Neuronal stem cell (in vitro differentiated cells): ENCODE results near the gene AS3MT. TPM values are rescaled to one million over a fixed set of nuclear protein-coding genes. Genes with fewer than 3 reads are reported as not detected.
A peak's percentile ranks its signal among the peaks of the same experiment; 100 is the strongest.
"Not testable (repeated sequence)": the region's sequence is repeated elsewhere in the genome, so short reads cannot be mapped to it uniquely, and the experiment has no call there.

ENCODE experiments used
- DNase-seq: peaks from one replicate; pipeline ENCODE4 v3.0.0-alpha.2; 2013; ENCODE audit warnings: low spot score
- H2AFZ ChIP-seq: one replicate; pipeline ENCODE4 v1.6.1; 2013; ENCODE audit warnings: mild to moderate bottlenecking, low read length, inconsistent platforms
- H2AK5ac ChIP-seq: 2 replicates; pipeline ENCODE4 v1.6.1; 2013; ENCODE audit warnings: low read depth, mild to moderate bottlenecking, inconsistent platforms, low read length, moderate library complexity, mixed read lengths
- H2BK120ac ChIP-seq: 2 replicates; pipeline ENCODE4 v1.6.1; 2013; ENCODE audit warnings: low read depth, mild to moderate bottlenecking, inconsistent platforms, low read length, moderate library complexity, mixed read lengths
- H2BK12ac ChIP-seq: one replicate; pipeline ENCODE4 v1.6.1; 2013; ENCODE audit warnings: low read length, inconsistent platforms
- H2BK15ac ChIP-seq: 2 replicates; pipeline ENCODE4 v1.6.1; 2013; ENCODE audit warnings: mild to moderate bottlenecking, low read length, inconsistent platforms, mixed read lengths
- H2BK5ac ChIP-seq: one replicate; pipeline ENCODE4 v1.6.1; 2013; ENCODE audit warnings: inconsistent platforms, mild to moderate bottlenecking, low read length, moderate library complexity
- H3K14ac ChIP-seq: one replicate; pipeline ENCODE4 v1.6.1; 2013; ENCODE audit warnings: low read length, inconsistent platforms
- H3K18ac ChIP-seq: 2 replicates; pipeline ENCODE4 v1.6.1; 2013; ENCODE audit warnings: low read length, inconsistent platforms
- H3K23ac ChIP-seq: 2 replicates; pipeline ENCODE4 v1.6.1; 2013; ENCODE audit warnings: low read depth, mild to moderate bottlenecking, mixed read lengths, low read length, inconsistent platforms; ENCODE audit not compliant: poor library complexity
- H3K27ac ChIP-seq: replicated peaks from 3 replicates; pipeline ENCODE4 v1.5.1; 2013; ENCODE audit warnings: low read length, inconsistent platforms
- H3K27me3 ChIP-seq, 3 experiments: 2 replicates each; pipeline ENCODE4 v1.6.1; 2013; ENCODE audit warnings: low read length in 3 of 3, mild to moderate bottlenecking in 2 of 3, inconsistent platforms in 1 of 3, low read depth in 1 of 3, mixed read lengths in 1 of 3, moderate library complexity in 1 of 3; ENCODE audit not compliant: control insufficient read depth in 3 of 3, insufficient read depth in 3 of 3
- H3K36me3 ChIP-seq, 2 donors: replicated peaks in 1 of 2; 2 replicates each; pipeline ENCODE4 v1.6.1; 2013; ENCODE audit warnings: low read length in 2 of 2; ENCODE audit not compliant: control insufficient read depth in 2 of 2, insufficient read depth in 2 of 2
- H3K4ac ChIP-seq: 2 replicates; pipeline ENCODE4 v1.6.1; 2013; ENCODE audit warnings: inconsistent platforms, mild to moderate bottlenecking, low read length, moderate library complexity
- H3K4me1 ChIP-seq, 2 donors: 1 replicate in 1 of 2; 2 replicates in 1 of 2; pipeline ENCODE4 v1.6.1; 2013; ENCODE audit warnings: low read length in 2 of 2, low read depth in 1 of 2; ENCODE audit not compliant: control insufficient read depth in 2 of 2, insufficient read depth in 1 of 2
- H3K4me2 ChIP-seq: one replicate; pipeline ENCODE4 v1.6.1; 2013; ENCODE audit warnings: mild to moderate bottlenecking, low read length, inconsistent platforms; ENCODE audit not compliant: insufficient read depth, poor library complexity, severe bottlenecking
- H3K4me3 ChIP-seq, 2 donors: 2 replicates each; pipeline ENCODE4 v1.5.1; 2013; ENCODE audit warnings: low read length in 2 of 2, mild to moderate bottlenecking in 2 of 2, inconsistent platforms in 1 of 2, moderate library complexity in 1 of 2
- H3K79me1 ChIP-seq: one replicate; pipeline ENCODE4 v1.6.1; 2013; ENCODE audit warnings: low read depth, mild to moderate bottlenecking, inconsistent platforms, low read length, moderate library complexity
- H3K9ac ChIP-seq: one replicate; pipeline ENCODE4 v1.6.1; 2013; ENCODE audit warnings: mild to moderate bottlenecking, low read depth, low read length, inconsistent platforms; ENCODE audit not compliant: poor library complexity
- H3K9me3 ChIP-seq, 2 donors: replicated peaks in 1 of 2; 2 replicates each; pipeline versions ENCODE3 to v1.6.1; 2013; ENCODE audit warnings: low read length in 2 of 2, mild to moderate bottlenecking in 2 of 2, inconsistent platforms in 1 of 2, low read depth in 1 of 2, mixed read lengths in 1 of 2, moderate library complexity in 1 of 2; ENCODE audit not compliant: control insufficient read depth in 2 of 2, insufficient read depth in 1 of 2
- H4K8ac ChIP-seq: one replicate; pipeline ENCODE4 v1.6.1; 2013; ENCODE audit warnings: low read depth, mild to moderate bottlenecking, inconsistent platforms, low read length, moderate library complexity
- H4K91ac ChIP-seq: one replicate; pipeline ENCODE4 v1.6.1; 2013; ENCODE audit warnings: low read length, low read depth, mild to moderate bottlenecking, inconsistent platforms; ENCODE audit not compliant: poor library complexity
- WGBS, 2 donors: extraction: QIAGEN DNeasy Blood & Tissue Kit; methylation state at CpG; one replicate each; pipeline ENCODE4 v1.1.7; 2013; ENCODE audit warnings: missing lambda C conversion rate in 2 of 2, mixed read lengths in 1 of 2; ENCODE audit not compliant: insufficient read length in 2 of 2, insufficient replicate concordance in 1 of 2; ENCODE audit errors: extremely low coverage in 2 of 2; 5-methylcytosine and 5-hydroxymethylcytosine counted together
- polyA plus RNA-seq, 2 experiments: library from polyadenylated mRNA; stranded (reverse); fragments of 200-250 nt; gene quantifications; one replicate each; pipeline ENCODE4 v1.2.3, GENCODE V29; 2013

Gene AS3MT, protein sequence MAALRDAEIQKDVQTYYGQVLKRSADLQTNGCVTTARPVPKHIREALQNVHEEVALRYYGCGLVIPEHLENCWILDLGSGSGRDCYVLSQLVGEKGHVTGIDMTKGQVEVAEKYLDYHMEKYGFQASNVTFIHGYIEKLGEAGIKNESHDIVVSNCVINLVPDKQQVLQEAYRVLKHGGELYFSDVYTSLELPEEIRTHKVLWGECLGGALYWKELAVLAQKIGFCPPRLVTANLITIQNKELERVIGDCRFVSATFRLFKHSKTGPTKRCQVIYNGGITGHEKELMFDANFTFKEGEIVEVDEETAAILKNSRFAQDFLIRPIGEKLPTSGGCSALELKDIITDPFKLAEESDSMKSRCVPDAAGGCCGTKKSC
- polyA plus RNA-seq (2013, experiment 1 of 2) = 27.0 TPM
- 27.9 TPM for polyA plus RNA-seq (2013, experiment 2 of 2)

DNA sequence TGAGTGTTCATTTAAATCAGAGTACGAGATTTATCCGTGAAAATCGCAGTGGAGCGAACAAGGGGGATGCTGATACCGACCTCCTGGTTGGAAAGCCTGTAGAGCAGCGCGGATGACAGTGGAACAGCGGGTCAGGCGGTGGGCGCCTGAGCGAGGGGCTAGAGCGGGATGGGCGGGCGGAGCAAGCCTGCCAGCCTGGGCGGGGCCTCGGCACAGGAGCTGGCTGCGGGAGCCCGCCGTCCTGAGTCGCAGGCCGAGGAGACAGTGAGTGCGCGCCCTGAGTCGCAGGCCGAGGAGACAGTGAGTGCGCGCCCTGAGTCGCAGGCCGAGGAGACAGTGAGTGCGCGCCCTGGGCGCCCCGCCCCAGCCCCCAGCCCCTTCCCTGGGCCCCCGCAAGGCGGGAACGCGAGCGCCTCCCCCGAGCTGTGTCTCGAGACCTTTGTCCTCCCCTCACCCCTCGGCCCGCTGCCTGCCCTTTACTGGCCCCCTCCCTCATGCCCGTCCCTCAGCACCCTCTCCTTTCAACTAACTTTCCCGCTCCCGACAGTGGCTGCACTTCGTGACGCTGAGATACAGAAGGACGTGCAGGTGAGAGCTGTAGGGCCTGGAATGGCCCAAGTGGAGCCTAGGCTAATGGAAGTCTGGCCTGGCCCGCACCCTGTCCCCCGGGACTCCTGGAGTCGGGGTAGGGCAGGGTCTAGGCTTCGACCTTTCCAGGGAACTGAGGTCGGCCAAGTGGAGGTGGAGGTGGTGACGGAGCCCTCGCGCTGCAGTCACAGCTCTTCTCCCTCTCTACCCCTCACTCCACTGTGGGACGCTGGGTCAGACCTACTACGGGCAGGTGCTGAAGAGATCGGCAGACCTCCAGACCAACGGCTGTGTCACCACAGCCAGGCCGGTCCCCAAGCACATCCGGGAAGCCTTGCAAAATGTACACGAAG lies at the start of gene AS3MT:
AS3MT (plus strand) TSS at position 213 of the 941 bp plus-strand sequence; CDS start at position 336, 123 bp downstream.
- Histone ChIP-seq H3K4me2 (peak within 1 kb of the TSS; percentile 96), H2BK5ac (no peak within 1 kb of the TSS), H3K9me3 (no peaks in the 10 kb centered on the region), H2AK5ac (peak within 1 kb of the TSS; percentile 13), H3K18ac (peak within 1 kb of the TSS; percentile 99), H3K4ac (no peak within 1 kb of the TSS), H3K23ac (peak within 1 kb of the TSS; percentile 21), H2BK120ac (no peak within 1 kb of the TSS), H3K4me3 (peak within 1 kb of the TSS; percentile 49 to 77), H2AFZ (peak within 1 kb of the TSS; percentile 86), H4K8ac (peak within 1 kb of the TSS; percentile 1), H3K79me1 (no peaks in the 10 kb centered on the region), H3K9ac (peak within 1 kb of the TSS; percentile 88), H4K91ac (no peak within 1 kb of the TSS), H3K14ac (no peak within 1 kb of the TSS), H2BK12ac (no peak within 1 kb of the TSS), H3K4me1 (peaks cover 4 to 6% of the 10 kb centered on the region in 2 donors), H3K27me3 (no peaks in the 10 kb centered on the region), H2BK15ac (peak within 1 kb of the TSS; percentile 13), H3K27ac (peak within 1 kb of the TSS; percentile 61), H3K36me3 (peaks cover 4 to 21% of the 10 kb centered on the region in 2 donors)
- DNase-seq = peak; percentile 63
- no CpG with 5 or more reads among the region's 63 CpGs for WGBS, 2 donors

DNA sequence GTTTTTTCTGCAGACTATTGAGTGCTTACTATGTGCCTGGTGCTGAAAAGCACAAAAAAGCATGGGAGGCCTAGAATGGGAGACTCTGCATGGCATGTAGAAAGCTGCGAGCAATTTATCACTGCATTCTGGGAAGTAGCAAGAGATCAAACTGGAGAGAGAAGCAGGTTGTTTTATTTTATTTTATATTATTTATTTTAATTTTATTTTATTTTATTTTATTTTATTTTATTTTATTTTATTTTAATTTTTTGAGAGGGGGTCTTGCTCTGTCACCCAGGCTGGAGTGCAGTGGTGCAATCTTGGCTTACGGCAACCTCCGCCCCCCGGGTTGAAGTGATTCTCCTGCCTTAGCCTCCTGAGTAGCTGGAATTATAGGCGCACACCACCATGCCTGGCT lies 49.3 kb upstream of the AS3MT start:
- H3K9me3 ChIP-seq, H3K79me1 ChIP-seq, H3K18ac ChIP-seq, H3K4ac ChIP-seq, H2AFZ ChIP-seq, H2BK15ac ChIP-seq, H3K4me3 ChIP-seq, DNase-seq, H3K36me3 ChIP-seq, H2BK5ac ChIP-seq, H3K4me1 ChIP-seq, H2AK5ac ChIP-seq, H3K23ac ChIP-seq, H4K8ac ChIP-seq, H2BK120ac ChIP-seq, H3K9ac ChIP-seq, H2BK12ac ChIP-seq, H4K91ac ChIP-seq, H3K27ac ChIP-seq, H3K14ac ChIP-seq, H3K4me2 ChIP-seq, H3K27me3 ChIP-seq: not testable (repeated sequence)
- no CpG with 5 or more reads among the region's 5 CpGs for WGBS, 2 donors

DNA sequence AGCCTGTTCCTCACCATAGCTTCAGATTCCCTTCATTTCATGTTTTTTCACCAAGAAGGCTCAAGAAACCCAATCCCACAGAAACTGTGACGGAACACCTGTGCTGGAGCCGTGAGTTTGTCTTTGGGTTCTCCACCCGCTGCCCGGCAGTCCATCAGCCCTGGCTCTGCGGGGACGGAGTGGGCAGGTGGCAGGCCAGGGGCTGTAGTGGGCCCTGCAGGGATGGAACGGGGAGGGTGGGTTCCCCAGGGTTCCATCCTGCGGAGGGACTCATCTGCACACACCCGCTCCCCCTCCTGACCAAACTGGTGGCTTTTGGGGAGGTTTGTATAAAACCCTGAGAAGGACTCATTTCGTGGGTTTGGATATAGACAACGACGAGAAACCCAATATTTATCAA lies 47.0 kb upstream of the AS3MT start:
- H3K4me3 ChIP-seq = no peak overlapping the region
- H3K36me3 ChIP-seq = no peaks in the 10 kb centered on the region
- H3K4me2 ChIP-seq = no peak overlapping the region
- H3K27me3 ChIP-seq = peaks cover 0 to 3% (median 0%) of the 10 kb centered on the region in 3 experiments
- no peaks in the 10 kb centered on the region for H3K79me1 ChIP-seq
- H2BK12ac ChIP-seq = no peak overlapping the region
- H4K91ac ChIP-seq = no peak overlapping the region
- no peak overlapping the region for H4K8ac ChIP-seq
- H2AK5ac ChIP-seq = no peak overlapping the region
- no peaks in the 10 kb centered on the region for H3K4me1 ChIP-seq
- no peak overlapping the region for H2BK15ac ChIP-seq
- no peak overlapping the region for H3K18ac ChIP-seq
- H3K27ac ChIP-seq = no peak overlapping the region
- H2BK5ac ChIP-seq = no peak overlapping the region
- no peak for DNase-seq
- no peak overlapping the region for H3K23ac ChIP-seq
- H3K9me3 ChIP-seq = peaks cover 4 to 9% of the 10 kb centered on the region in 2 donors
- no CpG with 5 or more reads among the region's 12 CpGs for WGBS, 2 donors
- H3K9ac ChIP-seq = no peak overlapping the region
- no peak overlapping the region for H2BK120ac ChIP-seq
- H3K14ac ChIP-seq = no peak overlapping the region
- no peak overlapping the region for H2AFZ ChIP-seq
- no peak overlapping the region for H3K4ac ChIP-seq

- Histone ChIP-seq H3K4me3 (no peak overlapping the region), H3K4me2 (no peak overlapping the region), H2AK5ac (no peak overlapping the region), H3K14ac (no peak overlapping the region), H4K8ac (no peak overlapping the region), H3K9me3 (peaks cover 4 to 9% of the 10 kb centered on the region in 2 donors), H3K4ac (no peak overlapping the region), H2BK5ac (no peak overlapping the region), H3K23ac (no peak overlapping the region), H3K9ac (no peak overlapping the region), H2BK120ac (no peak overlapping the region), H3K79me1 (no peaks in the 10 kb centered on the region), H3K18ac (no peak overlapping the region), H2BK12ac (no peak overlapping the region), H3K4me1 (no peaks in the 10 kb centered on the region), H2BK15ac (no peak overlapping the region), H3K27ac (no peak overlapping the region), H3K27me3 (no peaks in the 10 kb centered on the region), H2AFZ (no peak overlapping the region), H4K91ac (no peak overlapping the region), H3K36me3 (no peaks in the 10 kb centered on the region)
- no peak for DNase-seq
- WGBS, 2 donors = no CpG with 5 or more reads among the region's 4 CpGs
Observed at GRCh38 chr10:102824664-102825063, 44.6 kb upstream of the AS3MT start.
